ENCODE measurements around the gene ACTG2.

- TF ChIP-seq CTCF (IDR thresholded peaks at IDR 0.05) (no peak), ZFX (IDR thresholded peaks at IDR 0.05; ENCODE audit: borderline replicate concordance) (no peak)
Measured at GRCh38 chr2:73961274-73961673, 68.5 kb downstream of the ACTG2 start.
